GM21360 (cell line): ENCODE data around the gene SMARCA4.

Experiments used
- ATAC-seq: cut with Tn5 transposase; IDR thresholded peaks from one replicate; pipeline ENCODE4 v1.9.1; 2021; ENCODE audit warnings: mild to moderate bottlenecking, moderate library complexity; ENCODE audit not compliant: unreplicated experiment

The SMARCA4 gene

DNA sequence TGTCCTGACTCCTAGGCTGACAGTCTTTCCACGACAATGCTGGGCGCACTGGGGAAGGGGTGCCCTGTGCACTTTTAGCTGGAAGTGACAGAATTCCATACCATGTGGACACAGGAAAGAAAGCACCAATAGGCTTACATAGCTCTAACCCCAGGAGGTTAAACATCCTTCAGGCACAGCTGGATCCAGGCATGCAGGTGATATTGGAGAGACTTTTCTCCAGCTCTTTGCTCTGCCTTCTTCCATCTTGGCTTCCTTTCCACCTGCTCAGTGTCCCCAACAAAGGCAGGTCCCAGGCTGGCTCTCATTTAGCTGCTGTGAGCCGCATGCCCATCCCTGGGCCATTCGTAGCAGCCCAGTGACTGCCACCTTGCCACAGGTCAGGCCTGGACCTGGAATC, 67.3 kb downstream of the SMARCA4 start:
- ATAC-seq = no peak

DNA sequence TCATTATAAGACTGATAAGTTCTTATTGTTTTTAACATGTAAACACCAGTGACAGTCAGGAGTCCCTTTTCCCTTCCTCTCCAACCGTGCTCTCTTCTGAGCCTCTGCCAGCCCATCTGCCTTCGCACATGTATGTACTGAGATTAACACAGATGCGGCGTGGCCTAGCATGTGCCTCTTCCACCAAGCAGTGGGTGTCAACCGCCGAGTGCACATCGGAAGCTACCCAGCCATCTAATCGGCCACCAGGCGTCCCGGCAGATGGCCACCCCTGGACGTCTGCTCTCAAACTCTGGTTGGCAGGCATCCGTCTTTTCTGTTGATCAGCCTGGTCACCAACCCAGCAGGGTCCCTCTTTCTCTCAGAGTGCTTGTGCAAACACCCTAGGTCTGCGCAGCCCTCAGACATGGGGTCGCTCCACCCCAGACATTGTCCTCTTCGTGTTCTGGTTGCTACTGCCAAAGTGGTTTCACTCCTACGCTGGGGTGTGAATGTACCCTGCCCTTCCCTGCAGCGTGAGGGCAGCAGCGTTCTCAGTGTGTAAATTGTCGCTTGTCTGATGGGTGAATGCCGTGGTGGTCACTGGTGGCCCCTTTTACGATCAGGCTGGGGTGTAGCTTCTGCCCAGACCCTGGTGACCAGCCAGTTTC, 70.7 kb downstream of the SMARCA4 start:
- no peak for ATAC-seq

DNA sequence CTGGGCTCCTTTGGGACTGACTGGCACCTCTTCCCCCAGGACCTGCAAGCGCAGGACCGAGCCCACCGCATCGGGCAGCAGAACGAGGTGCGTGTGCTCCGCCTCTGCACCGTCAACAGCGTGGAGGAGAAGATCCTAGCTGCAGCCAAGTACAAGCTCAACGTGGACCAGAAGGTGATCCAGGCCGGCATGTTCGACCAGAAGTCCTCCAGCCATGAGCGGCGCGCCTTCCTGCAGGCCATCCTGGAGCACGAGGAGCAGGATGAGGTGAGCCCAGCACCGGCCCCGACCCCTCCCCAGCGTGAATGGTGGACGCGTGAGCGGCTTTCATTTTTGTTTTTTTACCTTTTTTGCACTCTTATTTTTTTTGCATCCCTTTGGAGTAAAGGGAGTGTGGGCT, 72.4 kb downstream of the SMARCA4 start:
- no peak for ATAC-seq

DNA sequence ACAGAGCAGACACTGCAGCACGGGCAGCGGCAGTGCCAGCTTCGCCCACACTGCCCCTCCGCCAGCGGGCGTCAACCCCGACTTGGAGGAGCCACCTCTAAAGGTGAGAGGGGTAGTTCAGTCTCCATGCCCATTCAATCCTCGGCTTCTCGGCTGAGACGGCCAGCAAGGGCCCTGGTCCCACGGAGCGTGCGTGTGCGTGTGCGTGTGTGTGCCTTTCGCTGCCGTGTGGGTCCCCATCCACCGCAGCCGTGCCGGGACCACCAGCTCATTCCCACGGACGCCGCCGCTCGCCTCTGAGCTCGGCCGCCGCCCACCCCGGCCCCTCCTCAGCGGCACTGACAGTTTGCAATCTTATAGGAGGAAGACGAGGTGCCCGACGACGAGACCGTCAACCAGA, 72.9 kb downstream of the SMARCA4 start:
- ATAC-seq = no peak

DNA sequence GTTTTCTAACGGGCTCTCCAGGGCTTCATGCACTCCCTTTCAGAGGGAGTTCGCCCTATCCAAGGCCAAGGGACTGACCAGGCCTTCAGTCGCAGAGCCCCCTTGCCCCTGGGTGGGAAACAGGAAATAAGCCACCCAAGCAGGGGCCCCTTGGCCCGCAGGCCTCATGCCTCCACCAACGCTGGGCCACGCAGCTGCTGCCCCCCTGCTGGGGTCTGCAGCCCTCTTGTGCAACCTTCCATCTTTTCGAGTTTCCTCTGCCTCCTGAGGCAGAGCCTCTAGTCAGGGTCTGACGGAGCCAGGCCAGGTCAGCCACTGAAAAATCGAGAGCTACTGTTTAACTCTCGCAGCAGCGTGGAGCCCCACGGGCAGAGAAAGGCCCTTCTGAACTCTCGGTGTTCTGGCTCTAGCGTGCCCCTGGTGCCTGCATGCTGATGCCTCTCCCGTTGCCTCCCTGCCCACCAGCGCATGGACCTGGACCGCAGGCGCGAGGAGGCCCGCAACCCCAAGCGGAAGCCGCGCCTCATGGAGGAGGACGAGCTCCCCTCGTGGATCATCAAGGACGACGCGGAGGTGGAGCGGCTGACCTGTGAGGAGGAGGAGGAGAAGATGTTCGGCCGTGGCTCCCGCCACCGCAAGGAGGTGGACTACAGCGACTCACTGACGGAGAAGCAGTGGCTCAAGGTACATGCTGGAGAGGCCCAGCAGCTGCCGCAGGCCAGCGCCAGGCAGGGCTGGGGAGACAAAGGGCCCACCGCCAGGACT, 73.8 kb downstream of the SMARCA4 start:
- no peak for ATAC-seq

DNA sequence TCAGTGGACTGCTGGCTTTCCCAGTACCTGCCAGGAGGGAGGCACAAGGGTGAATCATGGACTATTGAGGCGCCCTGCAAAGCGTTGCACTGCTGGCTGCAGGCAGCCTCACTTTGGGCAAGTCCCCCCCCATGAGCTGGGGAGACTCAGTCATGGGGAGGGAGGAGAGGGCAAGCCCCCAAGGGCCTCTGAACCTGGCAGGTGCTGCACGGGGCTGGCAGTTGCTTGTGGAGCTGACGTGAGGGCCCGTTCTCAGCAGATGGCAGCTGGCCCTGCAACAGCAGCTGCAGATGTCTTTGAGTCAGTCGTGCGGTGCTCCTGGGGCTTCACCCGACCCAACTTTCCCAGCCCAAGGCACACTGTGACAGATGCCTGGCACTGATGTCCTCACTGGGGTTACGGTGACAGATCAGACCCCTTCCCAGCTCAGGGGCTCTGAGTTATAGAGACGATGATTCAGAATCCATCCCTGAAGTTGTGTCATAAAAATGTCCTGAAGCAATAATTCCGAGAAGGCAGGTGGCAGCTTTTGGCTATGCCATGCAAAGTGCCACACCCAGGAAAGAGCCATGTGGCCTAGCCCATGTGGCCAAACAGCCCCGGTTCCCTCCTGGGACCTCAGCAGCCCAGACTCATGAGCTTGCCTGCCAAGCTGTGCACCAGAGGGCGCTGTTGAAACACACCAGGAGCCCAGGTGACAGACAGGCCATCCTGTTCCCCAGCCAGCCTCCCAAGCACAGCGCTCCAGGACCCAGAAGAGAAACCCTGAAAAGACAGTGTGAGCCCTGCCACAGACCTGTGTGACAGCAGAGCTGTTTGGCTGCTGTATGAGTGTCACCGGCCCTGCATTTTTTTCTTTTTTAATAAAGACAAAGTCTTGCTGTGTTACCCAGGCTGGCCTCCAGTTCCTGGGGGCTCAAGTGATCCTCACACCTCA, 74.9 kb downstream of the SMARCA4 start:
- ATAC-seq = peak; percentile 71

DNA sequence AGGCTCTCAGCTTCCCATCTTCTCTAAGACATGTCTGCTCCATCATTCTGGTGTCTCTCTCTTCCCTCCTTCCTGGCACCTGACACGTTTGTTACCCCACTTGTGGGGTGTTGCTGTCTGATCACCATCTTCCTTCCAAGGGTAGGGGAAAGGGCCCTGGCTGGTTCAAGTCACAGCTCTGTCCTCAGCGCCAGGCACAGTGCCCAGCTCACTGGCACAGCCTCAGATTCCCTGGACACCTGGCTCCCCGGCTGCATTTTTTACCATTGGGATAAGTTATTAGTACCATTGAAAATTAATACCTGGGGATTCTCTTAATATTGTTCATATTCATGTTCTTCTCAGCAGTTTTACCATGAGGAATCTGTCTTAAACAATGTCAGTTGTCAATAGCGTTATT, 77.7 kb downstream of the SMARCA4 start:
- no peak for ATAC-seq

DNA sequence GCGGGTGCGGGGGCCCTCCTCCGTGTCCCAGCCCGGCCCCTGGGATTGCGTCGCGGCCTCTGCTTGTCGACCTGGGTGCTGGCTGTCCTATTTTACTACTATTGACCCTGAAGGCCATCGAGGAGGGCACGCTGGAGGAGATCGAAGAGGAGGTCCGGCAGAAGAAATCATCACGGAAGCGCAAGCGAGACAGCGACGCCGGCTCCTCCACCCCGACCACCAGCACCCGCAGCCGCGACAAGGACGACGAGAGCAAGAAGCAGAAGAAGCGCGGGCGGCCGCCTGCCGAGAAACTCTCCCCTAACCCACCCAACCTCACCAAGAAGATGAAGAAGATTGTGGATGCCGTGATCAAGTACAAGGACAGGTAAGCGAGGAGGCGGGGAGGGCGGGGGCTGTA, 80.4 kb downstream of the SMARCA4 start:
- ATAC-seq = no peak

DNA sequence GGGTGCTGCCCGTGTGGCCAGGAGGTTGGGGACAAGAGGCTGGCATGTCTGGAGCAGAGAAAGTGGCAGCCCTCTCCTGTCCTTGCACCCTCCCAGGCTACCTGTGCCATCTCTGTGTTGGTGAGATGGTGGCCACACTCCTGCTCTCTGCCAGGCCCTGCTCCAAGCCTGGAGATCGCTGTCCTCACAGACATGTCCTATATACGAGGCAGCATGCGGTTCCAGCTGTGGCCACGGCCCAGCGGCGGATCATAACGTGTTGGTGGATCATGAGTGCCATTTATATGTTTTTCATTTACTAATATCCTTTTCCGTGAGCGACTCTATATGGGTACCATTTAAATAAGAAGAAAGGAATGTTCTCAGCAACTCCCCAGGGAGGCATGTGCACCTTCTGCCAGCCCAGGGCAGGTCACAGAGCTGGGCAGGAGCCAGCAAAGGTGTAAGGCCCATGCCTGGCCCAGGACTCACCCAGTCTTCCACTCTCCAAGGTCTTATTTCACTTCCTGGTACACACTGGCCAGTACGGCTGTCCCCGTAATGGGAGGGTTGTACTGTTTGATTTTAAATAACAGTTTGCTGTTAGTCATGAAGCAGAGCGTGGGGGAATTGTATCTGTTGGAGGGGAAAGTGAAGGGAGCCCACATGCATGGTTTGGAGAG, 81.3 kb downstream of the SMARCA4 start:
- ATAC-seq = no peak

DNA sequence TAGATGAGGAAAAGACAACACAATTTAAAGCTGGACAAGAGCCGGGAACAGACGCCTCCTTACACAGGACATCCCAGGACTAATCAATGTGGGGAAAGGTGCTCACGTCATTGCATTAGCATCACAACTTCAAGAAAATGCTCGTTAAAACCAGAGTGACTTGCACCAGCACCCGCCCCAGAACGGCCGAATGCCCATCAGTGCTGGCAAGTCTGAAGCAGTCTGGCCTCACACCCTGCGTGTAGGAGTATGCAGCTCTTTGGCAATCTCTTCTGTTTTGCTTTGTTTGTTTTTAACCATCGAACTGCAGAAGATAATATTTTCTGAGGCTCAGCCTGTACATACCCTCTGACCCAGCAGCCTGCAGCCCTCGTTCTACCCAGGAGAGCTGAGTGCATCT, 83.6 kb downstream of the SMARCA4 start:
- ATAC-seq = no peak

DNA sequence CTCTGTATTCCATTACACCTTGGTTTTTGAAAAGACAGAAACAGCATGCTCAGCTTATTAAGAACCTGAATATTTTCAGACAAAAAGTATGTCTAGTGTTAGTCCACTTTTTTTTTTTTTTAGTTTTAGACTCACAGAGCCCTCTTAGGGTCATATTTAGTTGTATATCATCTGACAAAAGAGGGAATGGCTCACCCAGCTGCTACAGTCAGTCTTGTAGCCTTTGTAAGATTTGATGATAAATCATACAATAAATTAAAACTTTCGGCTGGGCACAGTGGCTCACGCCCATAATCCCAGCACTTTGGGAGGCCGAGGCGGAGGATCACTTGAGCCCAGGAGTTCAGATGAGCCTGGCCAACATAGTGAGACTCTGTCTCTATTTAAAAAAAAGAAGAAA, 84.7 kb downstream of the SMARCA4 start:
- no peak for ATAC-seq

DNA sequence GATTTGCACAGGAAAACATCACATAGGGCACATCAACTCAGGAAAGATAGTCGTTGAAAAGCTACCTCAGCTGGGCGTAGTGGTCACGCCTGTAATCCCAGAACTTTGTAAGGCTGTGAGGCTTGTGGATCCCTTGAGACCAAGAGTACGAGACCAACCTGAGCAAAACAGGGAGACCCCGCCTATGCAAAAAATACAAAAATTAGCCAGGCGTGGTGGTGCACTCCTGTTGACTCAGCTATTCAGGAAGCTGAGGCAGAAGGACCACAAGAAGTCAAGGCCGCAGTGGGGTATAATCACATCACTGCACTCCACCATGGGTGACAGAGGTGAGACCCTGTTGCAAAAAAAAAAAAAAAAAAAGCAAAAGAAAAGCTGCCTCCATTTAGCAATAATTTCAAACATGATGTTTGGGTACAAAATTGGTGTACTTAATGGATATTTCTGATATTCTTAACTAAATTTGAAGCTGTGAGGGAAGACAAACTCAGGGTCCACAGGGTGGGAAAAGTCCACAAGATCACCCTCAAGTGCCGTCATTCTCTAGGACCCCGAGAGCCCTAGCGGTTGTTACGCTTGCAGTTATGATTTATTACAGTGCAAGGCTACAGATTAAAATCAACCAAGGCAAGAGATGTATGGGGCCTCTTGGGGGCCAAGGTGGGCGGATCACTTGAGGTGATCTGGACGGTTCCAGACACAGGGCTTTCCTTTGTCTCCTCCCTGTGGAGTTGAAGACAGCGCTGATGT, 86.0 kb downstream of the SMARCA4 start:
- no peak for ATAC-seq

DNA sequence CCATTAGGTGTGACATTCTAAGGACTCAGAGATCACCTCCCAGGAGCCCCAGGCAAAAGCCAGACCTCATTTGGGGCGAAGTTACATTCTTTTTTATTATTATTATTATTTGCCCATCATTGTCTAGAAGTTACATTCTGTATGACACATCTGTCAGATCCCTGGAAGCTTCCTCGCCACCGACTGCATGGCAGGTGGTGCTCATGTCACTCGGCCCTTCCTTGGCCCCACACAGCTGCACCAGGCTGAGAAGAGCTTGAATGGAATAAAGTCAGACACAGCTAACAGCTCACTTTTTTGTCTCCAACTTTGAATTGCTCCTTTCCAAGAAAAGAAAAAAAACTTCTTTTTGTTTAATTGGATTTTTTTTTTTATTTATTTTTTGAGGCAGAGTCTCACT, 87.0 kb downstream of the SMARCA4 start:
- ATAC-seq = no peak

DNA sequence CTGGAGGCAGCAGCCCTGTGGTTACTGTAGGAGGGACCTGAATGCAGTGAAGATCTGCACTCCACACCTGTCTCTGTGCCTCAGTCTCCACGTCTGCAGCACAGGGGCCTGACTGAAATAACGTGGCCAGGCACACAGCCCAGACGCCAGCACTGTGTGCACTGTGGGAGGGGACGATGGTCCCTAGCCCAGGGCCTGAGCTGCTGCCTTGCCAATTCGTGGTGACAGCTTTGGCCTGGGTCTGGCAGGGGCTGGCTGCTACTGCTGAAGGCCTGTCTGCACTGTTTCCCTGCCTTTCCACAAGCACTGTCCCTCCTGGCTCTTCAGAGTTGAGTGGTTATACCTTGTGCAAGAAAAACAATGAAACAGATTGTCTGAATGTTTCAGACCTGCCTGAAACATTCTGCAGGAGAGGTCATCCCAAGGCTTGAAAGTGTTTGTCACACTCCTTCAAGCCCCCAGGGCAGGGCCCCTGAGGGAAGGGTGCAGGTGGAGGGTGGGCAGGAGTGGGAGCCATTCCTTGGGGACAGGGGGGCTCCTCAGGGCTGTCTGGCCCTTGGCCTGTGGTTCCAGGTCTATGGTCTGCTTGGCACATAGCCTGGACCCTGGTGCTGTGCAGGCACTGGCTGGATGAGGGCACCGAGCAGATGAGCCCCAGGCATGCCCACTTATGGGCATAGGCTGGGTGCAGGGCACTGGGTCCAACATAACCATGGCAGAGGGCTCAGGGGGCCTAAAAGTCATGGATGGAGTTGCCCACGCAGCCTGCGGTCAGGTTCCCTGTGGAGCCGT, 89.7 kb downstream of the SMARCA4 start:
- ATAC-seq = no peak

DNA sequence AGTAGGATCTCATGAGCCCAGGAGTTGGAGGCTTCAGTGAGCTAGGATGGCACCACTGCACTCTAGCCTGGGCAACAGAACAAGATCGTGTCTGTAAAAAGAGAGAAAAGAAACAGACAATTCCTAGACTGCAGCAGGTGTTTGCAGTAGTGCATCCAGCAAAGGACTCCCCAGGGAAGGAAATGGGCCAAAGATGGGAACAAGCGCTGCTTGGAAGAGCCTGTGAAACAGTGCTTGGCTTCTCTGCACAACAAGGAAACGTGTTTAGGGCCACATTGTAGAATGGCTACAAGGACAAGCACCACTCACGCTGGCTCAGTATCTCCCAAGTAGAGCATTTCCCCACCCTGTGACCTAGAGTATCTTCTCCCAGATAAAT, 93.0 kb downstream of the SMARCA4 start:
- ATAC-seq = no peak

DNA sequence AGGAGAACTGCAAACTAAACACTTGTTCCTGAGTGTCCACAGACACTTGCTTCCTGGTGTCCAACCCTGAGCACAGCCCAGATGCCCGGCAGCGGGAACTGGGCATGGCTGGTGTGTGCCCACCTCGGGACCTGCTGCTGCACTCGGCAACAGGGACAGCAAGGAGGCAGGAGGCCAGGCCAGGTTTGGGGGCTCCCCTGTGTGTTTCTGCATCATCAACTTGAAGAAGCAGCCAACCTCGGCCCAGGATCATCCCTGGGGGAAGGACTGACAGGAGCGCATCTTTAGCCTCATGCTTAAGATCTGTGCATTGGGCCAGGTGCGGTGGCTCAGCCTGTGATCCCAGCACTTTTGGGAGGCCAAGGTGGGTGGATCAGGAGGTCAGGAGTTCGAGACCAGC, 93.4 kb downstream of the SMARCA4 start:
- no peak for ATAC-seq

DNA sequence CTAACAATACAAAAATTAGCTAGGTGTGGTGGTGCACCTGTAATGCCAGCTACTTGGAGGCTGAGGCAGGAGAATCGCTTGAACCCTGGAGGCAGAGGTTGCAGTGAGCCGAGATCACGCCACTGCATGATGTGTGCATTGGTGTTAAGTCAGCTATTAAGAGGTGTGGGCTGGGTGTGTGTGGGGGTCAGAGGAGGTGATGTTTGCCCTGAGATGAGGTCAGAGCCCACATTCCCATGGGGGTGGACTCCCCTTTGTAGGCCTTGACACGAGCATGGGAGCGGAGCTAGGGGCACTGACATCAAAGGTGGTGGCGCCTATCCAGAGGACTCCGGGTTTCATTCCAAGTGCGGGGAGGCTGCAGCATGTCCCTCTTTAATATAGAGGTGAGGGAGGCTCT, 93.8 kb downstream of the SMARCA4 start:
- no peak for ATAC-seq

DNA sequence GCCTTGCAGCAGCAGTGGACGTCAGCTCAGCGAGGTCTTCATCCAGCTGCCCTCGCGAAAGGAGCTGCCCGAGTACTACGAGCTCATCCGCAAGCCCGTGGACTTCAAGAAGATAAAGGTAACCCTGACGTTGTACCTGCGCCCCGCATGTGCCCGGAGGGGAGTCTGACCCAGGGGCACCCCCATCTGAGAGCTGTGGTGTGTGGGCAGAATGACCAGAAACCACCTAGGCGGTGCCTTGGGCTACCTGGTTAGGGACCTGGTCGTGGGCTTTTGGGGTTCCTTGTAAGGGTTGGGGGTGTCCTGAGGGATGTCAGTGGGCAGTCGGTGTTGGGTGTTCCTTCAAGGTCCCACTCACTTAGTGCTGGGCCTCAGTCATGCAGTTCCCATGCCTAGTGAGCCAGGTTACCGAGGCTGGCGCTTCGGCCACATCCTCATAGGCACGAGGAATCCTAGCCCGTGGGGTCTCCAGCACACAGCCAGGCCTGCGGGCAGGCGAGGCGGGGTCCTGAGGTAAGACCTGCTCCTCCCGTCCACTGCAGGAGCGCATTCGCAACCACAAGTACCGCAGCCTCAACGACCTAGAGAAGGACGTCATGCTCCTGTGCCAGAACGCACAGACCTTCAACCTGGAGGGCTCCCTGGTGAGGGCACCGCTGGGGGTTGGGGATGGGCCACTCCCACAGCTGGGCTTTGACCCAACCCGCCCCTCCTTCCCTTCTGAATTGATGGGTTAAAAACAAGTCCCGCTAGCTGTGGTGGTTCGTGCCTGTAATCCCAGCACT, 97.6 kb downstream of the SMARCA4 start:
- ATAC-seq = no peak
